HG03045 (cell line): ENCODE data around the gene FDXACB1.
A peak's percentile ranks its signal among the peaks of the same experiment; 100 is the strongest.

Experiments
- ATAC-seq: cut with Tn5 transposase; IDR thresholded peaks from one replicate; pipeline ENCODE4 v1.9.1; 2021; ENCODE audit warnings: mild to moderate bottlenecking, moderate library complexity; ENCODE audit not compliant: unreplicated experiment

Gene FDXACB1, protein sequence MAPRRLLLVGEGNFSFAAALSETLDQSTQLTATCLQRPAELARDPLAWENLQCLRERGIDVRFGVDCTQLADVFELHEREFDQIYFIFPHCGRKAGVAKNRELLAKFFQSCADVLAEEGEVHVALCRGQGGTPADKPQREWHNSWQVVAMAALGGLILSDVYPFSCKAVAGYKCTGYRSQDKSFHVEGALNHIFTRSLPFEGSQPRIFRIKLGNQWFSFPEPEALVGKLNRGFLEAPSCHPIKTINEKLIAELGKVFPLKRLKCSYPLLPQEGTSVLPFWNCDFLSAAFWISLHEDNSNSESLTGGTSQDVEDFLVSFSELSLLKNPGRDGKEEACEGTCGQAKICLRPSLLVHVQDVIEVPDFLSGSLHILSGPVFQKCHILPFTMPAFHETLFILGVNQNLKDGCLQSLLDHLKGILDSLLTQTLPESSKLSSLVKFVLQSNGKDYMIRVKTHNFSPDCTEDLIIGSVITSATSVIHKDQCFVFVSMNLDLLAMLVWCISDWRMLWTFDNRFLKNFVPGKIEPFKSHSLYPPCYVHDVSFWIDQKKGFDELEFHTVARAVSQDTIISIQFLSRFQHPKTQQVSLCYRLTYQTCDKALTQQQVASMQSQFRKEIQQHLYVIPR

DNA sequence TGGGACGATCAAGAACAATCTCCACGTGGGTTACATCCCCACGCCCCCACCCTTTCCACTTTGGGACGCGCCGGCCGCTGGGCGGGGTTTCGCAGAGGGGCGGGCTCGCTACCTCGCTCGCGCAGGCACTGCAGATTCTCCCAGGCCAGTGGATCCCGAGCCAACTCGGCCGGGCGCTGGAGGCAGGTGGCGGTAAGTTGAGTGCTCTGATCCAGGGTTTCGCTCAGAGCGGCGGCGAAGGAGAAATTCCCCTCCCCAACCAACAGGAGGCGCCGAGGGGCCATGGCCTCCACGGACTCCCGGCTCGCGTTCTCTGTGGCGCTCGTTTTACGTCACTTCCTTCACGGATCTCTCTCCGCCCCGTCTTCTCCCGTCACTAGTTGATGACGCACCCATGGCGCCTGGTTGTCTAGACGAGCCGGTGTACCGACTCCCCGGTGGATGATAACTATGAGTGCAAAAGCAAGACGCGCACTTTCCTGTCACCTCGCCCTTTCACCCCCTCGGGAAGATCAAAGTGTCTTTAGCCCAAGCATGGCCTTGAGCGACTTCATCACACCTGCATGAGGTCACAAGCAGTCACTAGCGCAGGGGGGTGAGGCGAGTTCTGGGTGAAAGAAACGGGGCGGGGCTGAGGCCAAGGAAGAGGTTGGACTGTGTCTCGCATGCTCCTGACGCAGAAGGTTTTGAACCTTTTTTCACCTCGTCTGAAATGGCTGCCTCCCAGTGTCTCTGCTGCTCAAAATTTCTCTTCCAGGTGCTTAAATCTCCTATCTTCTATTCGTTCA, at the start of gene FDXACB1, which contains the start of gene CFAP68:
TSS of gene FDXACB1 (minus strand) at position 317 of the 788 bp plus-strand sequence. CDS start at position 284, 33 bp downstream.
TSS of gene CFAP68 (plus strand) at position 693 of the 788 bp plus-strand sequence. CDS start at position 713, 20 bp downstream.
- peak; percentile 94 for ATAC-seq

DNA sequence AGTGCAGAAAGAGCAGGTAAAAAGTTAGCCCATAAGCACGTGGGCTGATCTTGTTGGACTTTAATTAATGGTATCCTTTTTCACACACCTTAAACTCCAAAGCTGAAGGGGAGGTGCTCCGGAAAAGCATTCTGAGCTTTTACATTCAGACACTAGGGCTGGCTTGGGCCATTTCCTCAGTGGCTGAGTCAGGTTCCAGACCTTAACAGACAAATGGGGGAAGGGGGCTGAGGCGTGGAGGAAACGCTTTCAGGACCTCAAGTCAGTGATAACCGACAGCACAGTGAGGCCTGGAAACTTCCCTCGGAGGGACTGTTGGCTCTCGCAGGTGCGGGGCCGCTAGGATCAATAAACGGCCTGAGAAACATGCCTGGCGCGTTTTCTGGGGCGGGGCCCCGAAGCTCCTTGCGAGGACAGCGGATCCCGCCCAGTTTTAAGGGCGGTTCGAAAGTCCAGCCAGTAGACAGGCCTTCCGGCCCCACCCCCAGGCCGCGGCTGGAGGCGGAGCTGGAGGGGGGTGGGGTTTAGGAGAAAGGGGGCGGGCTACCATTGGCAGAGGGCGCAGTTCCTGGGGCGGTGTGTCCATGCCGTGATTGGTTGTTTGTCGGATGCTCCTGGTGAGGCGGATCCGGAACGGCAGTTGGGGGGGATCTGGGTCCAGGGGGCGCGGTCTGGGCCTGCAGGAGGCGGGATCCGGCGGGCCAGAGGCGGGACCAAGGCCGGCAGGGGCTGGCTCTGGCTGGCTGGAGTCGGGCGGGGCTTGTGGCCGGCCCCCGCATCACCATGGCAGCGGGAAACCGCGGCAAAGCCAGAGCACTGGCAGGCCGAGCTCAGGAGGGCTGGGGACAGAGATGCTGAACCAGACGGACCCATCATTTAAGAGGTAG, 47.8 kb upstream of the FDXACB1 start:
- peak; percentile 92 for ATAC-seq

DNA sequence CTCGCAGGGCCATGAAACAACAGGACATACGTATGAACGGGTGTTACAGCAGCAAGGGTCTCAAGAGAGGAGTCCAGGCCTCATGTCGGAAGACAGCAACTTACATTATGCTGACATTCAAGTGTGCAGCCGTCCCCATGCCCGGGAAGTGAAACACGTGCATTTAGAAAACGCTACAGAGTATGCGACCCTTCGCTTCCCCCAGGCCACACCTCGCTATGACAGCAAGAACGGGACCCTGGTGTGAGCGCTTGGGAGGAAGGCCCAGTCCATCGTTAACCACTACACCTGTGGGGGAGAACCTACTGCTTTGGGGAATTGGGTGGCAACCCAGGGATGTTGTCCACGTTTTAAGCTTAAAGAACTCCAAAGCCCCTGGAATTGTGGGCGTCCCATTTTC, 47.0 kb upstream of the FDXACB1 start:
- ATAC-seq = no peak

DNA sequence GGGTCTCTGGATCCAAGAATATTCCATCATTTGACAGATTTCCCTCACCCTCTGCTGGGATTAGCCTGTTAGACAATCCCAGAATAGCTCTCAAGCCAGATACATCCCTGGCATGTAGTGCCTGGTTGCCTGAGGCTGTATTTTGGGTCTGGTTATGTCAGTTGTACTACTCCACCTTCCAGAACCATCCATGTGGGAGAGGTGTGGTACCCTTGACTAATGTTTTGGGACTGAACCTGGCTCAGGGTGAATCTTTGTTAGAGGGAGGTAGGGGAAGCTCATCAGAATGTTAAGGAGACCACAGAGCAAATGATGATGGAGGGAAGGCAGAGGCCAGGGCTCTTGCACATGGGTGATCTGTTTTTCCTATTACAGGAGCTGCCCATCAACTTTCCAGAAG, 45.0 kb upstream of the FDXACB1 start:
- ATAC-seq = no peak

DNA sequence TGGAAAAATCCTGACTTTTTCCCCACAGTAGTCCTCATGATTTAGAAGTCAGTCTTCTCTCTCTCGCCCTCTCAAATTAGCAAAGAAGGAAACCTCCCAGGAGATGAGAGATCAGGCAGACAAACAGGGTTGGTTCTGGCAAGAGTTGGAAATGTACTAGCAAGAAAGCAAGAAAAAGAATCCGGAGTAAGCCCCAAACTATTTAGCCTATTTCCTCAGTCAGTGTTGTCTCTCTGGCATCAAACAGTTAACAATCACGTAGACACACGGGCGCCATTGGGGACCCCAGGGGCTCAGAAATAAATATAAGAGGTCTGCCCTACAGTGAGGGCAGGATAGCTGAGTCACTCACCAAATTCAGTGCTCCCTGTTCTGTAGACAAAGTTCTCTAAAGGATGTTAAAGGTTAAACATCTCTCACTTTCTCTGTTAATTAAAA, 44.4 kb upstream of the FDXACB1 start:
- no peak for ATAC-seq

DNA sequence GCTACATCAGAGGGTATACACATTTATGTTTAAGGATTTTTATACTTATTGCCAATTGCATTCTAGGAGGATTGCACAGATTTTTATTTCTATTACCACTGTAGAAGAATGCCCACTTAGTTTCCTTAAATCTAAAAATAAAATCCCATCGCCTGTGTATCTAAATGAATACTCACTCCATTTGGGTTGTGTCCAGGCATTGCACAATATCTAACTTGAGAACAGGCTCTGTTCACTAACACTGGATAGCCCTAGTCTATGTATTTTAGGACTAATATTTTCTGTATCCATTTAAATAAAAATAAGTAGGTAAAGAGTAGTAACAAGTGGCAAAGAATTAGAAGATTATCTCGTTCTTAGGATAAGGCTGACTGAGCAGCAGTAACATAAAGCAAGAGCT, 43.8 kb upstream of the FDXACB1 start:
- no peak for ATAC-seq

DNA sequence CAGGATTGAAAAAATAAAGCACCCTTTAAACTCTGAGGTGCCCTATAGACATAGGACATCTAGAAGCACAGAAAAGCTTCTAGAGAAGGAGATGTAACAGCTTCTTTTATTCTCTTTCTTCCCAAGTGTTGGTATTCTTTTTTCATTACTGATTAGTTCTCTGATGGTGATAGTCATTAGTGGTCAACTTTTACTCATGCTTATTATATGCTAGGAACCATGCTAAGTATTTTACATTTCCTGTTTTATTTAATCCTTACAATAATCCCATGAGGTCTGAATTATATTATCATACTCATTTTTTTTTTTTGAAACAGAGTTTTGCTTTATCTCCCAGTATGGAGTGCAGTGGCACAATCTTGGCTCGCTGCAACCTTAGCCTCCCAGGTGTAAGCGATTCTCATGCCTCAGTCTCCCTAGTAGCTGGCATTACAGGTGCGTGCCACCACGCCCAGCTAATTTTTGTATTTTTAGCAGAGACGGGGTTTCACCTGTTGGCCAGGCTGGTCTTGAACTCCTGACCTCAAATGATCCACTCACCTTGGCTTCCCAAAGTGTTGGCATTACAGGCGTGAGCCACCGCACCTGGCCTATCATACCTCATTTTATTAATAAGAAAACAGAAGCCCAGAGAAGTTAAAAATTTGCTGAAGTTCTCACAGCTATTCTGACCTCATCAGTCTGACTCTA, 42.7 kb upstream of the FDXACB1 start:
- ATAC-seq = no peak

DNA sequence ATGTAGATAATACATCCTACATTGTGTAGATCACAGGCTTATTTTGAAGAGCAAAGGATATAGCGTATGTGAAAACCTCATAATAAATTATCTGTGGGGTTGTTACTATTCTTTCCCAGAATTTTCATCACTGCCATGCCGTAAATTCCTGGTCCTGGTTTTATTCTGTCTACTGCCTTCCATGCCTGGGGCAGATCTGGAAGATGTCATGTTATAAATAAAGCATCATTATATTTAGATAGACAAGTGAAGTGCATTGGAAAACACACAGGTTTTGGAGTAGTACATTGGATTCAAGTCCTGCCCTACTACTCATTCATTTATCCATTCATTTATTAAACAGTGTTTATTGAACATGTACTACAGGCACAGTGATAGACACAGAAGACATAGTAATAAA, 41.9 kb upstream of the FDXACB1 start:
- no peak for ATAC-seq

DNA sequence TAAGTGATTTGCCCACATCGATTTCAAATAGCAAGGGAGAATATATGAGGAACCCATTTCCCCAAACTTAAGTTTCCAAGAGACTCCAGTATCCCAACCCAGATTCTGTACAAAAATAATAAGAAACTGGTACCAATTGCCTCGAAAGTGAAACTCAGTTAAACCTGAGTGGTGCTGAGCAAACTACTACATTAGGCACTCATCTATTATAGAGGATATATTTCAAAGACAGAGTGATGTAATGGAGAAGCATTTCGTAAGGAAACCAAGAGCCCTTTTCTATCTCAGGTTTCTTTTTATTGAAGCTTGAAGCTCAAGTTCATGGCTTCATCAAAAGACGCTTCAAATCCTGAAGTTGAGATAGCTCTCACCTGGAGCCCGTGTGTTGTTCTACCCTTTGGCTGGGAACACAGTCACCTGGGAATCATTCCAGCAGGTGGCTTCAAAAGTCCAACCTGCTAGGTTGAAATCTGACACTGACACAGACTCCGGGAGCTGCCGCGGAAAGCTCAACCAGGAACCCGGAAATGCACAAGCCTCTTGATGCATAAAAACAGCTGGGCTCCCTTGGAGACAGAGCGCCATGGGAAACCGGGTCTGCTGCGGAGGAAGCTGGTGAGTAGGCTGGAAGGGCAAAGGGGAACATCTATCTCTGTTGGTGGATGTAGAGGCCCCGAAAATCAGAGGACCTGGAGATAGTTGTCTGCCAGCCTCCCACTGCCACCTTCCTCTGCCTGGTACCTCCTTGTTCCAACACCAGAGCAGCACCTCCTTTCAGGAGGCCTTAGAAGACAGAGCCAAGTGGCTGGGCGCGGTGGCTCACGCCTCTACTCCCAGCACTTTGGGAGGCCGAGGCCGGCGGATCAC, 39.7 kb upstream of the FDXACB1 start, which contains the start of gene C11orf52:
TSS of gene C11orf52 (plus strand) at position 524 of the 867 bp plus-strand sequence. CDS start at position 584, 60 bp downstream.
- ATAC-seq = no peak

DNA sequence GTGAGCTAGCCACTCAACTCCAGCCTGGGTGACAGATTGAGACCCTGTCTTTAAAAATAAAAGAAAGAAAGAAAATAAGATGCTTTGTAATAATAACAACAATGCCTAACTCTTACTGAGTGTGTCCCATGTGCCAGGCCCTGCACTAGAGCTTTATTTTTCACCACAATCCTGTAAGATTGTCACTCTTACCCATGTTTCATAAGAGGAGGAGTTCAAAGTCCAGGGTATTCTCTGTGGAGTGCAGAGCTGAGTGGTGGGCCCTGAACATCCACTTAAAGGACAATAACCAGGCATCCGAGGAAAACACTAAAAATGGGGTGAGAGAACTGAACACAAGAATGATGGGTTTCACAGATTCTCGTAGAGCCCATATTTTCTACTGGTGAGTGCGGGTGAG, 38.8 kb upstream of the FDXACB1 start:
- ATAC-seq = no peak

DNA sequence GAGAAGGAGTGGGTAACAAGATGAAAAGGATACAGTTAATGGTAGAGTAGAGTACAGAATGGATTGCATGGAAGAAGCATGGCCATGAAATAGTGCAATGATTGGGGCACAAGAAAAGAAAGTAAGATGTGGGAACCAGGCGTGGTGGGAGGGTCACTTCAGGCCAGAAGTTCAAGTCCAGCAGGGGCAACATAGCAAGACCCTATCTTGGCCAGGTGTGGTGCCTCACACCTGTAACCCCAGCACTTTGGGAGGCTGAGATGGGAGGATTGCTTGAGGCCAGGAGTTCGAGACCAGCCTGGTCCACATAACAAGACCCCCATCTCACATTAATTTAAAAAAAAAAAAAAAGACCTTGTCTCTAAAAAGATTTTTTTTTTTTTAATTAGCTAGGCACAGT, 38.3 kb upstream of the FDXACB1 start:
- no peak for ATAC-seq

DNA sequence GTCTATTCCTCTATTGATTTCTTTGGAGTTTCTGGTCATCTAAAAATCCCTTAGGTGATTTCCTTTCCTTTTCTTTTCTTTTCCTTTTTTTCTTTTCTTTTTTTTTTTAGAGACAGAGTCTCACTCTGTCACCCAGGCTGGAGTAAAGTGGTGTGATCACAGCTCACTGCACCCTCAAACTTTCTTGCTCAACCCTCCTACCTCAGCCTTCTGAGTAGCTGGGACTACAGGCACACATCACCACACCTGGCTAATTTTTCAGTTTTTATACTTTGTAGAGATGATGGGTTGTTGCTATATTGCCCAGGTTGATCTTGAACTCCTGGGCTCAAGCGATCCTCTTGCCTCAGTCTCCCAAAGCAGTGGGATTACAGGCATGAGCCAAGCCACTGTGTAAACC, 37.8 kb upstream of the FDXACB1 start:
- no peak for ATAC-seq

DNA sequence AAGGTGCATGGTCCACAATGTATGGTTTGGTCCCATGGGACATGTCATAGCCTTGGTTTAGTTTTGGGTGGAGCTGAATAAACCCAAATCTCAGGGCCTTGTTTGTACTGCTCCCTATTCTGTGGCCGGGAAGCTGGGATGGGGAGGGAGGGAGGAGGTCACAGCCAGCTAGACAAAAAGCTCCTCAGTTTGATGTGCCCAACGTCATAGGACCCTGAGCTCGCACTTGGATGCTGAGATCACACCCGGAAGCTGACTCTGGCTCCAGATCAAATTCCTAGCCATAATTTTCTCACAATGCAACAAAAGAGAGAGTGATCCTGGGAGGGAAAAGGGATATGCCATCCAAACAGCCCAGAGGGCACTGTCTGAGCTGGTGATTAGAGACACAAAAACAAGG, 35.0 kb upstream of the FDXACB1 start:
- ATAC-seq = no peak

DNA sequence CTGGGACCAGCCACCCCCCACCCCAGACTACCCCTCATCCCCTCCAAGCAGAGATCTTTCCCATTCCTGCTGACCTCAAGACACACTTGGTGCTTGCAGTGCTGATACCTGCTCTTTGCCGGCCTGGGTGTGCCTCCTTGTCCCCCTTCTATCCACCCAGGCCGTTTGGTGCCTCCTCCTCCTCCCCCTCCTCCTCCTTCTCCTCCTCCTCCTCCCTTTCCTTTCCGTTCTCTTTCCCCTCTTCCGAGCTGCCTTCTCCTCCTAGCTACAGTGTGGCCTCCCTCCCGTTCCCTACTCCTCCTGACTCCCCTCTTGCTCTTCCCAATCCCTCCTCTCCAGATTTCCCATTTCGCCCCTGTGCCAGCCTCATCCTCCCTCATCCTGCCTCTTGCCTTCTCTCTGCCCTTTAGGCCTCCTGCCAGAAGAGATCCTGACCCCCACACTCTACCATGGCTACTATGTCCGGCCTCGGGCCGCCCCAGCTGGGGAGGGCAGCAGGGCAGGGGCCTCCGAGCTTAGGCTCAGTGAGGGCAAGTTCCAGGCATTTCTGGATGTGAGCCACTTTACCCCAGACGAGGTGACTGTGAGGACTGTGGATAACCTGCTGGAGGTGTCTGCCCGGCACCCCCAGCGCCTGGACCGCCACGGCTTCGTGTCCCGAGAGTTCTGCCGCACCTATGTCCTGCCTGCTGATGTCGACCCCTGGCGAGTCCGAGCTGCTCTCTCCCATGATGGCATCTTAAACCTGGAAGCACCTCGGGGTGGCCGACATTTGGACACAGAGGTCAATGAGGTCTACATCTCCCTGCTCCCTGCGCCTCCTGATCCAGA, 34.3 kb upstream of the FDXACB1 start:
- no peak for ATAC-seq

DNA sequence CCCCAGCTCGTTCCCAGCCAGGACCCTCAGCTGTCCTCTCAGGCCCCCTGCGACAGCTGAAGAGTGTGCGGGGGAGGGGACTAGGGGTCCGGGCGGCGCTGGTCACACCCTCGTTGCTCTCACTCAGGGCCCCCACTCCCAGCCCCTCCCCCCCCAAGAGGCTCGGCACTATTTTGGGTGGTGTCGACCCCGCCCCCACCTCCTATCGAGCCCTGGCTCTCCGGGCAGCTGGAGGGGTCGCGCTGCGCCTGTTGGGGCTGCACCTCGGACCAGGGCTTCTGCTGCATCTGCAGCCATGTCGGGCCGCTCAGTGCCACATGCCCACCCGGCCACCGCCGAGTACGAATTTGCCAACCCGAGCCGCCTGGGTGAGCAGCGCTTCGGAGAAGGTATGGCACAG, 33.6 kb upstream of the FDXACB1 start, which contains the start of gene HSPB2:
TSS of gene HSPB2 (plus strand) at position 200 of the 400 bp plus-strand sequence. CDS start at position 296, 96 bp downstream.
- ATAC-seq = no peak

DNA sequence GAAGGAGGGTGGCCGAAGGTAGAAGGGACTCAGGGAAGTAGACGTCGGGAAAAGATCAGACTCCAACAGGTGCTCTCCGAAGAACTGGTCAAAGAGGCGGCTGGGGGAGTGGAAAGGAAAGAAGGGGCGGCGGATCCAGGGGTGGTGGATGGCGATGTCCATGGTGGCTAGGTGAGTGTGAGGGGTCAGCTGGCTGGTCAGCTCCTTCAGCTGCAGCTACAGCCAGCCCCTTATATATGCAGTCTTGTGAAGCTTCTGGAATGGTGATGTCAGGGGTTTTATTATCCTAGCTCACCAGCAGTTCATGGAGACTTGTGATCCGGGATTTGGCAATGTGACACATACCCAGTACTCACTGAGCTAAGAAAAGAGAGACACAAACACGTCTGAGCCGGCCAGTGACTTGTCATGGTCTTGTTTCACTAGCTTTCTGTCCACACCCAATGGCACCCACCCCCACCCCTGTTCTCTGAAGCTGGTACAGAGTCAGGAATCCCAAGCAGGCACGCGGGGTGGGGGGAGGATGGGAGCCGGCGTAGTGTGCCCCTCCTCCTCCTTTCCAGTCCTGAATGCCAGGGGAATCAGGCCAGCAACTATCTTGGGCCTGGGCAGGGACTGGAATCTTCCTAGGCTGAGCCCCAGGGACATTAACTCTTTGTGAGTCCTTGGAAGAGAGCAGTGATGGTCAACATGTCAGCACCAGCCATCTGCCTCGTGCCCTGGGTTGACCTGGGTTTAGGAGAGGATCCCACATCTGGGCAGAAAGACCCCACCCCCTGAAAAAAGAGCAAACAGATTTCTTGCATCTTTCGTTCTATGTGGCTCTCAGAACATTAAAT, 32.8 kb upstream of the FDXACB1 start, which contains the start of gene CRYAB:
TSS of gene CRYAB (minus strand) at position 208 of the 839 bp plus-strand sequence. CDS start at position 162, 46 bp downstream.
- no peak for ATAC-seq
